ENCODE results near the gene CEP97.

DNA sequence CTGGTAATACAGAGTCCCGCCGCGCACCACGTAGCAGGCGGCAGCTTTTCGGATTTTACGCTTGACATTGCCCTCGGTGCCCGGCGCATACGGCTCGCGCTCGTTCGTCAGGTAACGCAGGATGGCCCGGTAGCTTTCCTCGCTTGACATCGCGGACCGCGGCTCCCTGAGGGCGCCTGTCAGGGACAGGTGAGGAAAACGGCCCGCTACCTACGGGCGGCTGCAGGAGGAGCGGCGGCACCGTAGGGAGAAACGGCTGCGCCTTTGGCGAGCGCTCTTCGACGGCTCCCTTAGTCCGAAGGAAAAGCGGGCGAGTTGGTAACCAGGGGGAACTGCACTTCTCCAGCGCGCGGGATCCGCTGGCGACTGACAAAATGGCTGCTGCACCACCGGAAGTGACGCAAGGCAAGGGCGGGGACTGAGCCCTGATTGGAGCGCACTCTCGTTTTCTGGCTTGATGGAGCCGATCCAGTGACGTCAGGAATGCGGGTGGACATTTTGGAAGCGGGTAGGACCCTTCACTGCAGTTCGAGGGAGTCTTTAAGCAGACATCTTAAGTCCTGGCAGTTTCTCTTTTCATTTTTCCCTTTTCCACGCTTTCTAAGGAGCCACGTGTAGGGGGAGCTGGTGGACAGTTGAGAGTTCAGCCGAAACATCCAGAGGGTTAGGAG lies 47.5 kb upstream of the CEP97 start, which contains the start of gene ZBTB11:
- TF ChIP-seq EZH2phosphoT487 (IDR thresholded peaks at IDR 0.05; ENCODE audit: borderline replicate concordance, low read depth) (no peak), YY1 (IDR thresholded peaks at IDR 0.05; ENCODE audit: low read depth) (peak; percentile 99), POLR2AphosphoS5 (IDR thresholded peaks at IDR 0.05; ENCODE audit: low read depth, low read length) (peak; percentile 87), ELF1 (IDR thresholded peaks at IDR 0.05) (peak; percentile 47; the same call in 1 of the 2 replicates), SIN3A (IDR thresholded peaks at IDR 0.05; ENCODE audit: borderline replicate concordance, low read depth, low read length) (peak; percentile 82)
- TF ChIP-seq, protein P1, sequence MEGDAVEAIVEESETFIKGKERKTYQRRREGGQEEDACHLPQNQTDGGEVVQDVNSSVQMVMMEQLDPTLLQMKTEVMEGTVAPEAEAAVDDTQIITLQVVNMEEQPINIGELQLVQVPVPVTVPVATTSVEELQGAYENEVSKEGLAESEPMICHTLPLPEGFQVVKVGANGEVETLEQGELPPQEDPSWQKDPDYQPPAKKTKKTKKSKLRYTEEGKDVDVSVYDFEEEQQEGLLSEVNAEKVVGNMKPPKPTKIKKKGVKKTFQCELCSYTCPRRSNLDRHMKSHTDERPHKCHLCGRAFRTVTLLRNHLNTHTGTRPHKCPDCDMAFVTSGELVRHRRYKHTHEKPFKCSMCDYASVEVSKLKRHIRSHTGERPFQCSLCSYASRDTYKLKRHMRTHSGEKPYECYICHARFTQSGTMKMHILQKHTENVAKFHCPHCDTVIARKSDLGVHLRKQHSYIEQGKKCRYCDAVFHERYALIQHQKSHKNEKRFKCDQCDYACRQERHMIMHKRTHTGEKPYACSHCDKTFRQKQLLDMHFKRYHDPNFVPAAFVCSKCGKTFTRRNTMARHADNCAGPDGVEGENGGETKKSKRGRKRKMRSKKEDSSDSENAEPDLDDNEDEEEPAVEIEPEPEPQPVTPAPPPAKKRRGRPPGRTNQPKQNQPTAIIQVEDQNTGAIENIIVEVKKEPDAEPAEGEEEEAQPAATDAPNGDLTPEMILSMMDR (IDR thresholded peaks at IDR 0.05): peak; percentile 66
